Vagina (tissue), 2 donors: ENCODE measurements around the gene ABCC1. TPM values are rescaled to one million over a fixed set of nuclear protein-coding genes. Genes with fewer than 3 reads are reported as not detected.

ENCODE experiments used
- DNase-seq, 2 donors: peaks; one replicate each; pipeline ENCODE4 v3.0.0-alpha.2; 2017; ENCODE audit errors: extremely low spot score in 2 of 2
- H3K27ac ChIP-seq: fragments of 200-600 bp; sonication (generic); one replicate; pipeline ENCODE4 v1.5.1; 2019
- H3K27me3 ChIP-seq: fragments of 200-600 bp; sonication (generic); one replicate; pipeline ENCODE4 v1.5.1; 2019
- H3K36me3 ChIP-seq, 2 donors: fragments of 200-600 bp; sonication (generic); one replicate each; pipeline ENCODE4 v1.5.1; 2017 to 2019
- H3K4me1 ChIP-seq: fragments of 200-600 bp; sonication (generic); one replicate; pipeline ENCODE4 v1.5.1; 2019
- H3K4me3 ChIP-seq, 2 donors: fragments of 200-600 bp; sonication (generic); 1 replicate in 1 of 2; 2 replicates in 1 of 2; pipeline ENCODE4 v1.5.1; 2016 to 2019
- H3K9me3 ChIP-seq: fragments of 200-600 bp; sonication (generic); one replicate; pipeline ENCODE4 v1.5.1; 2019
- CTCF ChIP-seq, 3 experiments: fragments of 450-650 bp in 2 of 3; fragments of 200-600 bp in 1 of 3; sonication (generic) in 1 of 3; IDR thresholded peaks; one replicate each; pipeline ENCODE4 v1.5.1; 2017 to 2019; ENCODE audit warnings: antibody characterized with exemption in 3 of 3, mild to moderate bottlenecking in 2 of 3, moderate library complexity in 2 of 3
- POLR2A ChIP-seq, 2 donors: fragments of 450-650 bp; IDR thresholded peaks; one replicate each; pipeline ENCODE4 v1.6.1; 2017; ENCODE audit warnings: antibody characterized with exemption in 2 of 2, mild to moderate bottlenecking in 2 of 2, moderate library complexity in 2 of 2
- POLR2AphosphoS5 ChIP-seq, 2 donors: sonication (generic); formaldehyde crosslinking; IDR thresholded peaks; one replicate each; pipeline ENCODE4 v1.9.0; 2017; ENCODE audit warnings: antibody characterized with exemption in 2 of 2, mild to moderate bottlenecking in 2 of 2, low read depth in 1 of 2; ENCODE audit not compliant: insufficient read depth in 1 of 2
- intact Hi-C: fragments of 100-400 bp; cut with DNase I; formaldehyde crosslinking; loops from one replicate; pipeline ENCODE4 v1.15.1; 2023
- total RNA-seq: library from RNA; depleted of rRNA; stranded (reverse); fragments of >200 nt; gene quantifications from one replicate; pipeline ENCODE4 v1.2.3, GENCODE V29; 2016

The ABCC1 gene
- total RNA-seq, 1 donor from 2014 or later: 47.9 TPM

GRCh38 chr16:16108759-16109158 is 159.3 kb downstream of the ABCC1 start:
- intact Hi-C loops: no loop called here
- no peak for TF ChIP-seq CTCF (IDR thresholded peaks at IDR 0.05)
- TF ChIP-seq POLR2AphosphoS5 (IDR thresholded peaks at IDR 0.05; ENCODE audit: insufficient read depth in 1 of 2, low read depth in 1 of 2): no peak
- TF ChIP-seq POLR2A (IDR thresholded peaks at IDR 0.05): no peak
- H3K27ac ChIP-seq: no peak overlapping the region
- peaks cover 0 to 34% of the 10 kb centered on the region in 2 donors for H3K36me3 ChIP-seq
- no peak for DNase-seq
- H3K9me3 ChIP-seq: no peaks in the 10 kb centered on the region
- no peaks in the 10 kb centered on the region for H3K27me3 ChIP-seq
- H3K4me1 ChIP-seq: no peaks in the 10 kb centered on the region
- H3K4me3 ChIP-seq: no peak overlapping the region

- peaks cover 0 to 31% of the 10 kb centered on the region in 2 donors for H3K36me3 ChIP-seq
- DNase-seq: no peak
- H3K4me1 ChIP-seq: no peaks in the 10 kb centered on the region
- no peaks in the 10 kb centered on the region for H3K27me3 ChIP-seq
- intact Hi-C loops: no loop called here
- H3K27ac ChIP-seq: no peak overlapping the region
- H3K4me3 ChIP-seq: no peak overlapping the region
- TF ChIP-seq POLR2AphosphoS5 (IDR thresholded peaks at IDR 0.05; ENCODE audit: insufficient read depth in 1 of 2, low read depth in 1 of 2): no peak
- TF ChIP-seq CTCF (IDR thresholded peaks at IDR 0.05): no peak
- no peak for TF ChIP-seq POLR2A (IDR thresholded peaks at IDR 0.05)
- H3K9me3 ChIP-seq: no peaks in the 10 kb centered on the region
Observed at GRCh38 chr16:16109453-16110110, 160.2 kb downstream of the ABCC1 start.

GRCh38 chr16:16110111-16110490 is 160.7 kb downstream of the ABCC1 start:
- no peak for TF ChIP-seq POLR2A (IDR thresholded peaks at IDR 0.05)
- no peak for TF ChIP-seq CTCF (IDR thresholded peaks at IDR 0.05)
- no peak for TF ChIP-seq POLR2AphosphoS5 (IDR thresholded peaks at IDR 0.05; ENCODE audit: insufficient read depth in 1 of 2, low read depth in 1 of 2)
- Histone ChIP-seq H3K9me3 (no peaks in the 10 kb centered on the region), H3K27me3 (no peaks in the 10 kb centered on the region), H3K4me1 (no peaks in the 10 kb centered on the region), H3K36me3 (peaks cover 0 to 36% of the 10 kb centered on the region in 2 donors), H3K27ac (no peak overlapping the region), H3K4me3 (no peak overlapping the region)
- no peak for DNase-seq
- intact Hi-C loops: no loop called here

- no peak for TF ChIP-seq CTCF (IDR thresholded peaks at IDR 0.05)
- TF ChIP-seq POLR2A (IDR thresholded peaks at IDR 0.05): no peak
- TF ChIP-seq POLR2AphosphoS5 (IDR thresholded peaks at IDR 0.05; ENCODE audit: insufficient read depth in 1 of 2, low read depth in 1 of 2): no peak
- Histone ChIP-seq H3K4me1 (no peaks in the 10 kb centered on the region), H3K27ac (no peak overlapping the region), H3K36me3 (peaks cover 0 to 49% of the 10 kb centered on the region in 2 donors), H3K4me3 (no peak overlapping the region), H3K9me3 (no peaks in the 10 kb centered on the region), H3K27me3 (no peaks in the 10 kb centered on the region)
- intact Hi-C loops: no loop called here
- no peak for DNase-seq
Observed at GRCh38 chr16:16111639-16112038, 162.2 kb downstream of the ABCC1 start.

- no peak for DNase-seq
- intact Hi-C loops: no loop called here
- Histone ChIP-seq H3K4me1 (no peaks in the 10 kb centered on the region), H3K4me3 (no peak overlapping the region), H3K27ac (no peak overlapping the region), H3K36me3 (peaks cover 0 to 58% of the 10 kb centered on the region in 2 donors), H3K27me3 (no peaks in the 10 kb centered on the region), H3K9me3 (no peaks in the 10 kb centered on the region)
- TF ChIP-seq POLR2A (IDR thresholded peaks at IDR 0.05): no peak
- no peak for TF ChIP-seq CTCF (IDR thresholded peaks at IDR 0.05)
- no peak for TF ChIP-seq POLR2AphosphoS5 (IDR thresholded peaks at IDR 0.05; ENCODE audit: insufficient read depth in 1 of 2, low read depth in 1 of 2)
Observed at GRCh38 chr16:16112450-16113053, 163.1 kb downstream of the ABCC1 start.
